GM21528 (cell line): ENCODE measurements around the gene TIMM44.
"Not testable (repeated sequence)": the region's sequence is repeated elsewhere in the genome, so short reads cannot be mapped to it uniquely, and the experiment has no call there.

Experiments used
- ATAC-seq: cut with Tn5 transposase; IDR thresholded peaks from one replicate; pipeline ENCODE4 v1.9.1; 2021; ENCODE audit warnings: mild to moderate bottlenecking, moderate library complexity; ENCODE audit not compliant: unreplicated experiment, low FRiP score

TIMM44 gene

GRCh38 chr19:7926727-7927604 lies 16.5 kb downstream of the TIMM44 start:
- no peak for ATAC-seq

DNA sequence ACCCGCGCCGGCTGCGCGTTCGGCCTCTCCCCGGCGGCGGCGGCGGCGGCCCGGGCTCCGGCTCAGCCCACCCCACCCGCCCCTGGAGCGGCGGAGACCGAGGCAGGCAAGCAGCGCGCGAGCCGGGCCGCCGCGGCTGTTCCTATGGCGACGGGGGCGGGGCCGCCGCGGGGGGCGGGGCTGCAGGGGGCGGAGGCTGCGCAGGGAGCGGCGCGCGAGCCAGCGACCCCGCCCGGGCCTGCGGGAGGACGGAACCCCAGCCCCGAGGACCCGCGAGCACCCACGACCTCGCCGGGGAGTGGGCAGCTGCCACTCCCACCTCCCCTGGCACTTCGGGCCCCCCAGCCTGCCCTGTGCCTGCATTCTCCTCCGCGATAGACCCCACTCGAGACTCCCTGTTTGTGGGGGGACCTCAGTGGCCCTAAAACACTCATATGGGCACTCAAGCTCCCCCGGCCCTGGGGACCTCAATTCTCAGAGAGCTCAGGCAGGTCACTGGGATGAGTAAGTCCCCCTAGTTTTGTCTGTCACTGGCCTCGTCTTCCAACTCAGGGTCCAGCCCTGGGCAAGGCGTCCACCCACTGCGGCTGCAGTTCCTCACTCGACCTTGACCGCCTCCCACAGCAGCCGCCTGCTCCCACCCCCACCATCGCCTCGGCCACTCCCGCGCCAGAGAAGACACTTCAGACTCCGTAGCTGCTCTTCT lies 17.3 kb downstream of the TIMM44 start, which contains the start of gene CTXN1:
Gene CTXN1, minus strand, starts transcription at position 115 of the 706 bp plus-strand sequence. CDS start 597 bp downstream, outside the sequence.
- ATAC-seq = no peak

GRCh38 chr19:7925171-7925851 lies 18.2 kb downstream of the TIMM44 start:
- ATAC-seq = no peak

DNA sequence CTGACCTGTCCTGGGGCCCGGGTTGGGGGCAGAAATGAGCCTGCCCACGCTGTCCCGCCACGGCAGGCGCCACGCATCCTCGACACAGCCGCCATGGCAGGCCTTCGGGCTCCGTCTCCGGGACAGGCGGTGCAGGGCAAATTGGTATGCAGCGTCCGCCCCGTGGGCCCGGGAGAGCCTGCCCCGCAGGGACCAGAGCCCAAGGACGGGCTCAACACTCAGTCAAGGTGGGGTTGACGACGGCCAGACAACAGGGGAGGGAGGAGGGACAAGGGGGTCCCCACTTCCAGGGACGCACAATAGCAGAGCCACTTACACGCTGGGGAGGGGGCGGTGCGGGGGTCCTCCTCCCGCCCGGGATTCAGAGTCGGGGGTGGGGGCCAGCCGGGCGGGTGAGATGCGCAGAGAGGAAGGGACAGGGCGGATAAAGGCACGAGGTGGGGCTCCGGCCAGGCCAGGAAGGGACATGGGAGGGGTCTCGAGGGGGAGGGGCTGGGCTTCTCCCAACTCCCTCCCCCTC lies 18.8 kb downstream of the TIMM44 start:
- no peak for ATAC-seq

DNA sequence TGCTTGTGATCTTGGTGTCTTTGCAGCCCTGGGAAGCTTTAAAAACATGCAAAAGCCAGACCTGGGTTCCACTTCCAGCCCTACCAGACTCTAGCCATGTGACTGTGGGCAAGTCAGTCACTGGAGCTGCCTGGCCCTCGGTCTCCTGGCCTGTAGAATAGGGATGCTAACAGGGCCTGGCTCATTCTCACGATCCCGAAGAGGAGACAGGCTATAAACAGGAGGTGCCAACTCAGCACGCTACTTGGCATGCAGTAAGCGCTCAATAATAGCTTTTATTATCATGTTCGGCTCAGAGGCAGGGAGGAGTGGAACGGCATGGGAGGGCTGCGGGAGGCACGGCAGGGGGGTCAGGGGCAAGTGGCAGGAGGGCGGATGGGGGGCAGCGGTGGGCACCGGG lies 19.2 kb downstream of the TIMM44 start:
- ATAC-seq = no peak

DNA sequence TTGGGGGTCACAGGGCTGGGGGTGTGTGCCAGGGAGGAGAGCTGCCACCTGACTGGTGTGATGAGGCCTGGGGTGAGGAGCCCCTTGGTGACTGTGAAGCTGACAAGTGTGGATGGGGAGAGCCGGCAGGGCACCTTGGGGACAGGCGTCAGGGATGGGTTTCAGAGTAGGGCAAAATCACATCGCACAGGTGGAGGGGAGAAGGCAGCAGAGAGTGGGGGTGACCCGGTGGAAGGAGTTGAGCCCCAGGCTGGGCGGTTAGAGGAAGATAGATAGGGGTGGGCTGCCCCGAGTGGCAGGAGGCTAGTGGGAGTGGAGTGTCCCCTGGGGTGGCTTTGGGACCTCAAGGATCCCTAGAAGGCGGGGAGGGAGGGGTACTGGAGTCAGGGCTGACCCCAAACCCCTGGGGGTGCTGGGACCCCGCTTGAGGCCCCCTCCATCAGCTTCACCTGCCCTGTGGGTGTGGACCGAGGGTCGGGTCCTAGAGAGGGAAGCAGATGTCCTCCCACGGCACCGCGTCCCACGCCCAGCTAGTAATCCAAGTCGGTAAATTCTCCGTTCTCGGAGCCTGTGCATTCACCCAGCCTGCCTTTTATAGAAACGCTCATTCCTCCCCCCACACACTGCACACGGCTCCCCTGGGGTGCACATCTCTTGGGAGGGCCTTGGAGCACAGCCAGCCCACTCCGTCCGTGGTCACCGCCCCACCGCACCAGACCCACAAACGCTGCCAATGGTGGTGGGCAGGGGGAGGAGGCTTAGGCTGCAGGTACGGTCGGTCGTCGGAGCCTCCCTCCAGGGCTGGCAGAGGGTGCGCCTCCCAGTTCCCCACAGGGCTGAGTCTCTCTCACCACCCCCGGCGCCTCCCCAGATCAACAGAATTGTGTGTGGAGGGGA lies 19.9 kb downstream of the TIMM44 start:
- no peak for ATAC-seq

GRCh38 chr19:7922836-7923195 lies 20.6 kb downstream of the TIMM44 start:
- no peak for ATAC-seq

GRCh38 chr19:7921967-7922835 lies 21.3 kb downstream of the TIMM44 start:
- ATAC-seq = no peak

GRCh38 chr19:7921302-7921966 lies 22.0 kb downstream of the TIMM44 start:
- ATAC-seq = no peak

DNA sequence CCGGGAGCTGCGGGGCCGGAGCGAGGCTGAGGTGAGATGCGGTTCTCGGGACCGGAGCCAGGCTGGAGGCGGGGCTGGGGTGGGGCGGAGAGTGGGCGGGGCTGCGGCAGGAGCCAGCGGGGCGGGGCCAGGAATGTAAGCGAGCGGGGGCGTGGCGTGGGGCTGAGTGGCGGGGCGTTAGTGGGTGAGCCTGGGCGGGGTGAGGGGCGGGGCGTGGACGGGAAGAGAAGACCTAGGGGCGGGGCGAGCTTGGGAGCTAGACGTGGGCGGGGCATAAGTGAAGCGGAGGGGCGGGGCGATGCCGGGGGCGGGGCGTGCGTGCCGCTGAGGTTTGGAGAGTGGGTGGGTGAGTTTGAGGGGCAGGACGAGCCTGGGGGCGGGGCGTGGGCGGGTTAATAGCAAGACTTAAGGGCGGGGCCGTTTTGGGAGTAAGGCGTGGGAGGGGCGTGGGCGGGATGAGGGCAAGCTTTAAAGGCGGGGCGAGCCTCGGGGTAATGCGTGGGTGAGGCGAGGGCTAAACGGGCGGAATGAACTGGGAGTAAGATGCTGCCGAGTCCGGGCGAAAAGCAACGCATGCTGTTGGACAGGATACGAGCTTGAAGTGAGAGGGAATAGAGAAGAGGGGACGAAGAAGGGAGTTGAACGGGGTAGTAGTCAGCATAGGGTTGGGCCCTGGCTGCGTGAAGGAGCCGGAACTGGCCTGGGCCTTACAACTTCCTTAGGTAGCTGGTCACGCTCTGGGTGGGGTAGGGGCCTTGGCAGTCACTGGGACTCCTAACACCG lies 22.8 kb downstream of the TIMM44 start:
- ATAC-seq = peak; percentile 45

DNA sequence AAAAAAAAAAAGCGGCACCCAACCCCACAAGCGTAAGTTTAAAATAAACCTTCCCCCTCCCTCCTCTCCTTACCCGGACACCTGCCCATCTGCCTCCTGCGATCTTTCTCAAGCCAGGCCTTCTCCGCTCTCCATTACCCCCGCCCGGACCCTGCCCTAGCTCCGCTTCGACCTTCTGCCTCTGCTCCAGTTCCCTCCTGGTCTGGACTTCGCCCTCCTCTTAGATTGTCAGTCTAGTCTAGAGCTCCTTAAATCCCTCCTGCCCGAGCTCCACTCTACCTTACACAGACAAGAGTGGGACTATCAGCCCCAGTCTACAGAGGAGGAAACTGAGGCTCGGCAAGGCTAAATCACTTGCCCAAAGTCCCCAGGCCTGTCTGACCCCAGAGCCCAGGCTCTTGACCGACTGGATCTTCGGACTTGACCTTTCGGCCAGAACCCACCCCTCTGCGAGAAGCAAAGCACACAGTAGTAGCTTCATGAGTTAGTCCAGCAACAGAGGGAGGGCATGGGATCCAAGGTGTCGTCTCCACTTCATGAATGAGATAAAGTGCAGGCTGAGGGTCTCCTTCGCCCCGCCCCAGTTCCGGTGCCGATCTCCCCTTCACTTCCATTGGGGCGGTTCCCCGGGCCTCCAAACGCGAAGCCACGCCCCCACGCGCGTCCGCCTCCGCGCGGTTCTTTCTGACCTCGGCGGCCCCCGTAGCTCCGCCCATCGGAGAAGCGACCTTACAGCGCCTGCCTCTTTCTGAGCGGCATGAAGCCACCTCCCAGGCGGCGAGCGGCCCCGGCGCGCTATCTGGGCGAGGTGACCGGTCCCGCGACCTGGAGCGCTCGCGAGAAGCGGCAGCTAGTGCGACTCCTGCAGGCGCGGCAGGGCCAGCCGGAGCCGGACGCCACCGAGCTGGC lies 23.6 kb downstream of the TIMM44 start, which contains the start of gene SNAPC2:
Gene SNAPC2, plus strand, starts transcription at position 729 of the 909 bp plus-strand sequence. Its CDS starts 29 bp downstream, at position 758.
- peak; percentile 58 for ATAC-seq

- ATAC-seq = no peak
These were observed 24.6 kb downstream of the TIMM44 start for GRCh38 chr19:7918615-7919421.

GRCh38 chr19:7918062-7918614 lies 25.3 kb downstream of the TIMM44 start:
- not testable (repeated sequence) for ATAC-seq

GRCh38 chr19:7917267-7918061 lies 26.0 kb downstream of the TIMM44 start:
- no peak for ATAC-seq

DNA sequence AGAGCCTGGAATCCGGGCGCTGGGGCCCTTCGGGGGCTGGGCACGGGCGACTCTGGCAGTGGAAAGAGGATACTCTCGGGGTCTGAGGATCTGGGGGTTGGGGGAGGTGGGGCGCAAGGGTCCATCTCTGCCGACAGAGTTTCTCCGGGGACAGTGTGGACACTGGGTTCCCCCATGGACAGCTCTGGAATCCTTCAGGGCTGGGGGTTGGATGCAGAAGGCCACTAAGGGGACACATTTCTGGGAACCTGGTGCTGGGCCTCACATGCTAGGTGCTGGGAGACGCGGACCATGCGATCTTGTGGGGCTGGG lies 26.6 kb downstream of the TIMM44 start:
- ATAC-seq = no peak
